Measurements from ENCODE around the gene RPRD1B. TPM values are rescaled to one million over a fixed set of nuclear protein-coding genes. Genes with fewer than 3 reads are reported as not detected.

The RPRD1B gene
- total and polyA plus RNA-seq, 2 of the 4 experiments (the other 2 are of a cell fraction), result 8.4 to 9.9 TPM

DNA sequence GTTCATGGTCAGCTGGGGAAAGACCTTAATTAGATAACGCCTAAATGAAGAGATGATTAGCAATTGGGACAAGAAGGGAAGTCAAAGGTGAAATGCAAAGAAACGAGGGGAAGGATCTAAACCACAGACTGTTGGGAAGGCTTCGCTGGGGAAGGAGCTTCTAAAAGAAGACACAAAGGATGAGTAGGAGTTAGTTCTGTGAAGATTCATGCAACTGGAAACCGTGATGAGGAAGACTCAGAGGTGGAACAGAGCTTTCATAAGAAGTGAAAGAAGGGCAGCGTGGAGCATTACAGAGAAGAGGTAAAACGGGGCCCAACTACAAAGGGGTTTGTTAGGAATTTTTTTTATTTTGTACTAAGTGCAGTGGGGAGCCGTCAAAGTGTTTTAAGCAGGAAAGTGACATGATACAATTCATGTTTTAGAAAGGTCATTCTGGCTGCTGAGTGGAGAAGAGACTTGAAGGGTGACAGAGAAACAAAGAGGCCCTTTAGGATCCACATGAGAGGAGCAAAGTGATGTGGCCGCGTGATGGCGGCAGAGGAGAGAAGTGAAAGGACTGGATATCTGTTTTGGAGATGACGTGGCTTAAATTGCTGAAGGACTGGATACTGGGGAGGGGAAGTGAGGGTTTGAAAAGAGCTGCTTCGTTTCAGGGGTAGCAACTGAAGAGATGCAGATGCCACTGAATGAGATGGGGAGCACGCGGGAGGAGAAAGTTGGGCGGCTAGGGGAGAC, 33.9 kb upstream of the RPRD1B start (continued):
- TF ChIP-seq, protein P1, sequence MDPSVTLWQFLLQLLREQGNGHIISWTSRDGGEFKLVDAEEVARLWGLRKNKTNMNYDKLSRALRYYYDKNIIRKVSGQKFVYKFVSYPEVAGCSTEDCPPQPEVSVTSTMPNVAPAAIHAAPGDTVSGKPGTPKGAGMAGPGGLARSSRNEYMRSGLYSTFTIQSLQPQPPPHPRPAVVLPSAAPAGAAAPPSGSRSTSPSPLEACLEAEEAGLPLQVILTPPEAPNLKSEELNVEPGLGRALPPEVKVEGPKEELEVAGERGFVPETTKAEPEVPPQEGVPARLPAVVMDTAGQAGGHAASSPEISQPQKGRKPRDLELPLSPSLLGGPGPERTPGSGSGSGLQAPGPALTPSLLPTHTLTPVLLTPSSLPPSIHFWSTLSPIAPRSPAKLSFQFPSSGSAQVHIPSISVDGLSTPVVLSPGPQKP (IDR thresholded peaks at IDR 0.05; ENCODE audit: borderline replicate concordance, low read depth, low read length), result no peak

DNA sequence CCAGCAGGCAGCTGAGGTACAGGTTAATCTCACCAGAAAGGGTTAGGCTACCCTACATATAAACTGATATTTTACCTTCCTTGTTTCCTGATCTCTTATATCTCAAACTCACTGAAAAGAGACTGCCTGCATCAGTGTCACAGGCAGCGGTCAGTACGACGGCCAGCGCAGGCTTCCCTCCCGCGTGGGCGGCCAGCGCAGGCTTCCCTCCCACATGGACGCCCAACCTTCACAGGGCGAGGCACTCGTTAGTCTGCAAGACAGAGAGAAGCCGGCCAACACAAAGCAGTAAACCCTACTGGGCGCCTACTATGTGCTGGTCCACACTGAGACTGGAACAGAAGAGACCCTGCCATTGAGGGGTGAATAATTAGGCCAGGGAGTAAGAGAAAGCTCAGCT, 33.3 kb upstream of the RPRD1B start:
- DNase-seq (no peak), ATAC-seq (ENCODE audit: low read depth) (no peak)
- H3K4me1 ChIP-seq (ENCODE audit: control insufficient read depth, insufficient read depth, low read length), result peaks cover 18% of the 10 kb centered on the region
- no CpG with 5 or more reads among the region's 13 CpGs for WGBS, 2 experiments (ENCODE audit: extremely low coverage in 2 of 2, insufficient read length in 1 of 2)
- in situ Hi-C loops (cut with MboI; ENCODE audit: low sequenced_read_pairs), result no loop called here
- no peak overlapping the region for H3K56ac ChIP-seq (ENCODE audit: extremely low read depth, insufficient read depth, low read length)
- H3K9me1 ChIP-seq (ENCODE audit: insufficient read depth, low read length), result peaks cover 20% of the 10 kb centered on the region
- peak overlapping the region; percentile 11; the same call in 1 of the 2 replicates for H3K14ac ChIP-seq (replicated peaks; ENCODE audit: low read depth, low read length)
- H2BK15ac ChIP-seq (ENCODE audit: low read depth, low read length), result no peak overlapping the region
- H2BK120ac ChIP-seq (ENCODE audit: low read depth, low read length), result no peak overlapping the region
- no peak overlapping the region for H2AK9ac ChIP-seq (replicated peaks; ENCODE audit: low read depth, low read length, poor library complexity)
- peaks cover 13 to 23% of the 10 kb centered on the region in 2 experiments for H3K79me1 ChIP-seq (ENCODE audit: low read depth in 1 of 2, low read length in 2 of 2)
- POLR2A ChIA-PET (ENCODE audit: unreplicated experiment), result no interaction called here
- H3K9me3 ChIP-seq (ENCODE audit: control insufficient read depth, insufficient read depth, low read length), result no peaks in the 10 kb centered on the region
- H4K8ac ChIP-seq (ENCODE audit: low read depth in 2 of 2, low read length in 2 of 2), result no peak overlapping the region
- H2BK20ac ChIP-seq (ENCODE audit: low read depth, low read length), result no peak overlapping the region
- no peak overlapping the region for H3K4me3 ChIP-seq (ENCODE audit: insufficient read depth, low read depth, low read length)
- no peak overlapping the region; the same call in 1 of the 2 replicates for H3K18ac ChIP-seq (ENCODE audit: low read depth, low read length)
- H3K4me2 ChIP-seq (ENCODE audit: low read depth, low read length), result no peak overlapping the region
- intact Hi-C loops (cut with micrococcal nuclease), result no loop called here
- CTCF ChIA-PET, result interaction anchor here (0.6 kb wide), 1 partner anchor 244 kb away, joined by 3 read pairs; no protein-coding TSS in a partner anchor
- peaks cover 33% of the 10 kb centered on the region for H3K36me3 ChIP-seq (ENCODE audit: control insufficient read depth, insufficient read depth, low read length)
- dilution Hi-C loops (cut with HindIII; ENCODE audit: low sequenced_read_pairs, unreplicated experiment), result no loop called here
- TF ChIP-seq POLR2A (IDR thresholded peaks at IDR 0.05; ENCODE audit: low read depth, low read length) (no peak), MAZ (IDR thresholded peaks at IDR 0.05; ENCODE audit: borderline replicate concordance, low read depth, low read length) (no peak), MXI1 (IDR thresholded peaks at IDR 0.05; ENCODE audit: borderline replicate concordance, low read depth, low read length) (no peak), NFE2L2 (IDR thresholded peaks at IDR 0.05; ENCODE audit: low read depth, low read length) (no peak), BHLHE40 (IDR thresholded peaks at IDR 0.05; ENCODE audit: low read depth, low read length) (no peak), SMC3 (IDR thresholded peaks at IDR 0.05; ENCODE audit: low read depth, low read length) (no peak)
- TF ChIP-seq, protein P2, sequence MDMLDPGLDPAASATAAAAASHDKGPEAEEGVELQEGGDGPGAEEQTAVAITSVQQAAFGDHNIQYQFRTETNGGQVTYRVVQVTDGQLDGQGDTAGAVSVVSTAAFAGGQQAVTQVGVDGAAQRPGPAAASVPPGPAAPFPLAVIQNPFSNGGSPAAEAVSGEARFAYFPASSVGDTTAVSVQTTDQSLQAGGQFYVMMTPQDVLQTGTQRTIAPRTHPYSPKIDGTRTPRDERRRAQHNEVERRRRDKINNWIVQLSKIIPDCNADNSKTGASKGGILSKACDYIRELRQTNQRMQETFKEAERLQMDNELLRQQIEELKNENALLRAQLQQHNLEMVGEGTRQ (IDR thresholded peaks at IDR 0.05; ENCODE audit: low read depth, low read length), result no peak
- TF ChIP-seq, protein P3, sequence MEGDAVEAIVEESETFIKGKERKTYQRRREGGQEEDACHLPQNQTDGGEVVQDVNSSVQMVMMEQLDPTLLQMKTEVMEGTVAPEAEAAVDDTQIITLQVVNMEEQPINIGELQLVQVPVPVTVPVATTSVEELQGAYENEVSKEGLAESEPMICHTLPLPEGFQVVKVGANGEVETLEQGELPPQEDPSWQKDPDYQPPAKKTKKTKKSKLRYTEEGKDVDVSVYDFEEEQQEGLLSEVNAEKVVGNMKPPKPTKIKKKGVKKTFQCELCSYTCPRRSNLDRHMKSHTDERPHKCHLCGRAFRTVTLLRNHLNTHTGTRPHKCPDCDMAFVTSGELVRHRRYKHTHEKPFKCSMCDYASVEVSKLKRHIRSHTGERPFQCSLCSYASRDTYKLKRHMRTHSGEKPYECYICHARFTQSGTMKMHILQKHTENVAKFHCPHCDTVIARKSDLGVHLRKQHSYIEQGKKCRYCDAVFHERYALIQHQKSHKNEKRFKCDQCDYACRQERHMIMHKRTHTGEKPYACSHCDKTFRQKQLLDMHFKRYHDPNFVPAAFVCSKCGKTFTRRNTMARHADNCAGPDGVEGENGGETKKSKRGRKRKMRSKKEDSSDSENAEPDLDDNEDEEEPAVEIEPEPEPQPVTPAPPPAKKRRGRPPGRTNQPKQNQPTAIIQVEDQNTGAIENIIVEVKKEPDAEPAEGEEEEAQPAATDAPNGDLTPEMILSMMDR (conservative IDR thresholded peaks at IDR 0.05; ENCODE audit: low read depth, low read length), result no peak
- no TSS peak for BruUV-seq (replicated peaks)
- no peak overlapping the region for H3K23ac ChIP-seq (ENCODE audit: low read depth, low read length)
- peak overlapping the region; percentile 35; the same call in 1 of the 2 replicates for H3K27ac ChIP-seq (ENCODE audit: insufficient read depth, low read length)
- no peak overlapping the region for H4K91ac ChIP-seq (ENCODE audit: insufficient read depth, low read depth, low read length)
- no peak overlapping the region for H2AFZ ChIP-seq (replicated peaks; ENCODE audit: low read length, poor library complexity)
- peak overlapping the region; percentile 26 for H3K4ac ChIP-seq (ENCODE audit: low read depth, low read length)
- H2AK5ac ChIP-seq (ENCODE audit: low read depth, low read length), result peak overlapping the region; percentile 6; the same call in 1 of the 2 replicates
- no peak overlapping the region for H2BK5ac ChIP-seq (ENCODE audit: low read depth, low read length, poor library complexity, severe bottlenecking)
- H3K9ac ChIP-seq (ENCODE audit: low read depth, low read length), result no peak overlapping the region
- H4K20me1 ChIP-seq (ENCODE audit: insufficient read depth, low read length), result peaks cover 15% of the 10 kb centered on the region
- no peak overlapping the region for H4K5ac ChIP-seq (ENCODE audit: low read depth, low read length)
- no peaks in the 10 kb centered on the region for H3K27me3 ChIP-seq (ENCODE audit: control insufficient read depth, insufficient read depth, low read length)

All from IMR-90 (cell line).